GM23248 (cell line): ENCODE data around the gene SLC16A8.

Source experiments
- EZH2 ChIP-seq: fragments of 200-600 bp; sonication (generic); IDR thresholded peaks from 2 replicates; pipeline ENCODE4 v1.6.1; 2018; ENCODE audit warnings: antibody characterized with exemption, mild to moderate bottlenecking; ENCODE audit not compliant: insufficient read depth, poor library complexity, severe bottlenecking
- EZH2phosphoT487 ChIP-seq: fragments of 200-600 bp; sonication (generic); IDR thresholded peaks from 2 replicates; pipeline ENCODE4 v1.6.1; 2018; ENCODE audit warnings: antibody characterized with exemption, moderate library complexity, mild to moderate bottlenecking, low read depth; ENCODE audit not compliant: insufficient read depth

DNA sequence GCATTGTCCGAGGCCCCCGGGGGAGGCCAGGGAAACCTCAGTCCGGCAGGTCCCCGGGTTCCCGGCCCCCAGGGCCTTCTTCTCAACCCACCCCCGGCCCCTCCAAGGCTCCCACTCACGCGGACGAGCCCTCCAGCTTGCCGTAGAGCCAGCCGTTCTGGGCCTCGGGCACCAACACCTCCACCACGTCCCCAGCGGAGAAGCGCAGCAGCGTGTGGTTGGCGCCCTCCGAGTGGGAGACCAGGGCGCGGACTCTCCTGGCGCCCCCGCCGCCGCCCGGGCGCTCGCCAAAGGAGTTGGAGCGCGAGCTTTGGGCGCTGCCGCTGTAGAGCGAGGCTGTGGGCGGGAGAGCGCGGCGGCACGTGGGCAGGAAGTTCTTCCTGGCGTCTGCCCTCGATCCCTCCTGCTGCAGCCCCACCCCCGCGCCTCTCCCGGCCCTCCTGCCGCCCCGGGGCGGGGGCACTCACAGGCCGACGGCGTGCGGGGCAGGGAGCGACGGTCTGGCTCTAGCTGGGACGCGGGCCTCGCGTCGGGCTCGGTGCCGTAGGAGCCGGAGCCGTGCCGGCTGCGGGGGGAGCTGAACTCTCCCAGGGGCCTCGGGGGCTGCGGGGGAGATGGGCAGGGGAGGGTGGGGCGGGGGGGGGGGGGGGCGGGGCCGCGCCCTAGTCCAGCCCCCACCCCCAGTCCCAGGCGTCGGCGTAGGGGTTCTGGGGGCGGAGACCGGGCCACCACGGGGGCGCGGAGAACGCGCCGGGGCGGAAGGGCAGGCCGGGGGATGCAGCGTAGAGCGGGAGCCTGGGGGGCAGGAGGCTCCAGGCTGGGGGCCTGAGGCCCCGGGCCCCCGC lies 4.9 kb upstream of the SLC16A8 start:
- TF ChIP-seq EZH2: no peak
- TF ChIP-seq EZH2phosphoT487: no peak
